Activated T-cell treated with anti-CD3 and anti-CD28 coated beads for 1 hour (primary cell): ENCODE data around the gene FBN3.
"Not testable (repeated sequence)": the region's sequence is repeated elsewhere in the genome, so short reads cannot be mapped to it uniquely, and the experiment has no call there.

Experiments used
- DNase-seq: peaks from one replicate; pipeline ENCODE4 v3.0.0-alpha.2; 2020; ENCODE audit warnings: low read depth

The FBN3 gene

DNA sequence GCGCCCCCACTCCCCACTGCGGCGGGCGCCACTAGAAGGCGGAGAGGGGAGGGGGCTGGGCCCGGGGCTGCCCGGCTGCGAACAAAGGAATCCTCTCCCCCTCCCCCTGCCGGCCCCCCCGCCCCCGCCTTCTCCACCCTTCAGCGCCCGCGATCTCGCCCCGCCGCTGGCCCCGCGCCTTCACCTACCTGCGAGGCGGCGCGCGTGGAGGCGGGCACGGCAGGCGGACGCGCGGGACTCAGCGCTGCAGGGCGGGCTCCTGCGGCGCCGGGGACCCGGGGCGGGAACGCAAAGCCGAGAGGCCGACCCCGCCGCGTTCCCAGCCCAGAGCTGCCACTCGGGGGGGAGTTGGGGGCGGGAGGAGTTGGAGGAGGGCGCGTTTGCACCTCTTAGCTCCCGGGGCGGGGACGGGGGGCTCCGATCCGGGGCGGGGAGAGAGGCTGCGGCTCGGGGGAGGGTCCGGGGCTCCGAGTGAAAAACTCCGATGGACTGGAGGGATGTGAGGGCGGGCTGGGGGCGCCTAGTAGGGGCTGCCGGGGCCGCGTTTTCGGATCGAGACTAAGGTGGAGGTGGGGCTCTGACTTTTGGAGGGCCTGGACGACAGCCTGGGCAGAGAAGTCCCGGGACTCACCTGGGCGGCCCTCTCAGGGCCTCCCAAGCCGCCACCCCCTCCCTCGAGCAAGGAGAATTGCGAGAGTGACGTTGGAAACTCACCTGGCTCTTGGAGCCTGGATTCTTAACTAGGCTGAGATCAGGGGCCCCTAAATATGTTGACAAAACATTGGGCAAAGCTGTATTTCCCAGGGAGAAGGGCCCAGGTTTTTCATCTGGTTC lies at the start of gene FBN3:
Gene FBN3 (minus strand): TSS at position 332 of the 834 bp plus-strand sequence. CDS start 2,112 bp downstream, outside the sequence.
- DNase-seq, result no peak

GRCh38 chr19:8196271-8196927 lies 47.0 kb upstream of the FBN3 start:
- no peak for DNase-seq

- DNase-seq, result peak; percentile 23
Measured at GRCh38 chr19:8194528-8195267, 45.3 kb upstream of the FBN3 start.

GRCh38 chr19:8192221-8192820 lies 42.9 kb upstream of the FBN3 start:
- no peak for DNase-seq

- no peak for DNase-seq
Measured at GRCh38 chr19:8185343-8186068, 36.1 kb upstream of the FBN3 start.

GRCh38 chr19:8184274-8184673 lies 34.9 kb upstream of the FBN3 start:
- DNase-seq, result no peak

GRCh38 chr19:8180018-8180417 lies 30.6 kb upstream of the FBN3 start:
- no peak for DNase-seq

- DNase-seq, result no peak
Measured at GRCh38 chr19:8174706-8175105, 25.3 kb upstream of the FBN3 start.

GRCh38 chr19:8168537-8168936 lies 19.1 kb upstream of the FBN3 start:
- no peak for DNase-seq

GRCh38 chr19:8167985-8168384 lies 18.6 kb upstream of the FBN3 start:
- no peak for DNase-seq

DNA sequence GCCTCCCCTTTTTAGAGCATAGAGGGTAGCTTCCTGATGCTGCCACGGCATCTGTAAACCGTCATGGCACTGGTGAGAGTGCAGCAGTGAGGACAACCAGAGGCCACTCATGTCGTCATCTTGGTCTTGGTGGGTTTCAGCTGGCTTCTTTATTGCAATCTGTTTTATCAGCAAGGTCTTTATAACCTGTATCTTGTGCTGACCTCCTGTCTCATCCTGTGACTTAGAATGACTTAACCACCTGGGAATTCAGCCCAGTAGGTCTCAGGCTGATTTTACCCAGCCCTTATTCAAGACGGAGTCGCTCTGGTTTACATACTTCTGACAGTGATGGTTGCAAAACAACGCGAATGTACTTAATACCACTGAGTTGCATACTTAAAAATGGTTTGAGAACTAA lies 14.4 kb upstream of the FBN3 start:
- no peak for DNase-seq

- no peak for DNase-seq
Measured at GRCh38 chr19:8161135-8161646, 11.8 kb upstream of the FBN3 start.

- DNase-seq, result not testable (repeated sequence)
Measured at GRCh38 chr19:8159322-8159721, 9.9 kb upstream of the FBN3 start.

DNA sequence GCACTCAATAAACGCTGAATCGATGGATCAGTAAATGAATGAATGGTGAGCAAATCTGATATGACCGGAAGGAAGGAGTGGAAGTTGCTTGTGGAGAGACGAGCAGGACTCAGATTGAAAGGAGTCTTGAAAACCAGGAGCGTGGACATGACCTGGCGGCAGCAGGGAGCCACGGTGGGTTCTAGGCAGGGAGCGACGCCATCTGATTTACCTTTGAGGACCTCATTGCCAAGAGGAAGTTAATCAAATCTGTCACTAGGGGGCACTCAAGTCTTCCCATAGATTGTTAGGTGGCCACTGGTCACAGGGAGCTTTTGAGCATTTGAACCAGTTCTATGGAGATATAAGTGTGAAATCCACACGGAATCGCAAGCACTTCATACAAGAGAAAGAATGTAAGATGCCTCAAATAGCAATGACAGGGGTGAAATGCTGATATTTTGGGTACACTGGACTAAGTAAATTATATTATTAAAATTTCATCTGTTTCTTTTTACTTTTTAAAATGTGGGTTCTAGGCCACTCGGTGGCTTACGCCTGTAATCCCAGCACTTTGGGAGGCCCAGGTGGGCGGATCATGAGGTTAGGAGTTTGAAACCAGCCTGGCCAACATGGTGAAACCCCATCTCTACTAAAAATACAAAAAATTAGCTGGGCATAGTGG lies 9.2 kb upstream of the FBN3 start:
- peak; percentile 4 for DNase-seq

DNA sequence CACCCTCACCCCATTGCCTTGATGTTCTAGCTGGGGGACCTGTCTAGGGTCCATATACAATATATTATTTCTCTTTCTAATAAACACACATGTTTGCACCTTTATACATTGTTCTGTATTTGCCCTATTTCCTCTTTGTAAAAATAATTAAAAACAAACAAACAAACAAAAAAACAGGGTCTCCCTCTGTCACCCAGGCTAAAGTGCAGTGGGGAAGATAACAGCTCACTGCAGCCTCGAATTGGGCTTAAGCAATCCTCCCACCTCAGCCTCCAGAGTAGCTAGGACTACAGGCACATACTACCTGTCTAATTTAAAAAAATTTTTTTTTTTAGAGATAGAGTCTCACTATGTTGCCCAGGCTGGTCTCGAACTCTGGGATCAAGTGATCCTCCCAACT lies 5.9 kb upstream of the FBN3 start:
- DNase-seq, result no peak

GRCh38 chr19:8154014-8154413 lies 4.6 kb upstream of the FBN3 start:
- not testable (repeated sequence) for DNase-seq

- DNase-seq, result no peak
Measured at GRCh38 chr19:8151767-8152035, 2.3 kb upstream of the FBN3 start.

DNA sequence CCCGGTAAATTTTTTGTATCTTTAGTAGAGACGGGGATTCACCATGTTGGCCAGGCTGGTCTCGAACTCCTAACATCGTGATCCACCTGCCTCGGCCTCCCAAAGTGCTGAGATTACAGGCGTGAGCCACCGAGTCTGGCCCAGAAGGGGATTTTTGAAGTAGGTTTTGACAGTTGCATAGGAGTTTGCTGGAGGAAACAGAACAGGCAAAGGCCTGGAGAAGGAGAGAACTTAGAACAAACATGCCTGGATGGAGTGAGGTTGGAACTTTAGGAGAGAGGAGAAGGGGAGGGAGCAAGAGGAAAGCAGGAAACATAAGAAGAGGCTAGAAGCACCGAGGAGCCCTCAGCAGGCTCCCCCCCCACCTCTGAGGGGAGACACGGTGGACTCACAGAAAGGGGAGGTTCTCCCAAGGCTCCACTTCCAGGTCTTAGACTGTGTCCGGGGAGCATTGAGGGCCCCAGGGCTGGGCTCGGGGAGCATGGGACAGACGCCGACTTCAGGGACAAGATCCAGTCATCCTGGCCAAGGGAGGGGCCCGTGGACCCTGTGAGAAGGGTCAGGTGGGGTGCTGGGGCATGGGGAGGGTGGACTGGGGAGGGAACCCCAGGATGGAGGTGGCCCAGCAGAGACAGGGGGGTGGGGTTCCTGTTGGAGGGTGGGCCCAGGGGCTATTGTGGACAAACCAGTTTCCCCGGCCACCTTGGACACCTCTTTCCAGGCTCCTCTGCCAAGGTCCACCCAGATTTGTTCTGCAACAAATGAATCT lies 1.8 kb upstream of the FBN3 start:
- no peak for DNase-seq

GRCh38 chr19:8150178-8150865 lies 930 bp upstream of the FBN3 start:
- no peak for DNase-seq
